ENCODE data around the gene SMAP2. TPM values are rescaled to one million over a fixed set of nuclear protein-coding genes. Genes with fewer than 3 reads are reported as not detected.
"Not testable (repeated sequence)": the region's sequence is repeated elsewhere in the genome, so short reads cannot be mapped to it uniquely, and the experiment has no call there.

Gene SMAP2
- polyA plus RNA-seq, 6 donors from 2014 or later = 480 to 946 (median 649) TPM

GRCh38 chr1:40387381-40388306 lies 14.1 kb downstream of the SMAP2 start:
- H3K9me3 Mint-ChIP-seq; ATAC-seq (ENCODE audit: low read depth in 2 of 2); DNase-seq; H3K27me3 Mint-ChIP-seq: not testable (repeated sequence)
- Mint-ChIP-seq H3K4me1 (peaks cover 66 to 93% (median 83%) of the 10 kb centered on the region in 3 donors), H3K4me3 (peak overlapping the region in 7 of 8 donors; percentile 69 to 91 (median 90)), H3K27ac (peak overlapping the region; percentile 91 to 100 (median 98)), H3K36me3 (peaks cover 32 to 34% of the 10 kb centered on the region in 2 donors)

DNA sequence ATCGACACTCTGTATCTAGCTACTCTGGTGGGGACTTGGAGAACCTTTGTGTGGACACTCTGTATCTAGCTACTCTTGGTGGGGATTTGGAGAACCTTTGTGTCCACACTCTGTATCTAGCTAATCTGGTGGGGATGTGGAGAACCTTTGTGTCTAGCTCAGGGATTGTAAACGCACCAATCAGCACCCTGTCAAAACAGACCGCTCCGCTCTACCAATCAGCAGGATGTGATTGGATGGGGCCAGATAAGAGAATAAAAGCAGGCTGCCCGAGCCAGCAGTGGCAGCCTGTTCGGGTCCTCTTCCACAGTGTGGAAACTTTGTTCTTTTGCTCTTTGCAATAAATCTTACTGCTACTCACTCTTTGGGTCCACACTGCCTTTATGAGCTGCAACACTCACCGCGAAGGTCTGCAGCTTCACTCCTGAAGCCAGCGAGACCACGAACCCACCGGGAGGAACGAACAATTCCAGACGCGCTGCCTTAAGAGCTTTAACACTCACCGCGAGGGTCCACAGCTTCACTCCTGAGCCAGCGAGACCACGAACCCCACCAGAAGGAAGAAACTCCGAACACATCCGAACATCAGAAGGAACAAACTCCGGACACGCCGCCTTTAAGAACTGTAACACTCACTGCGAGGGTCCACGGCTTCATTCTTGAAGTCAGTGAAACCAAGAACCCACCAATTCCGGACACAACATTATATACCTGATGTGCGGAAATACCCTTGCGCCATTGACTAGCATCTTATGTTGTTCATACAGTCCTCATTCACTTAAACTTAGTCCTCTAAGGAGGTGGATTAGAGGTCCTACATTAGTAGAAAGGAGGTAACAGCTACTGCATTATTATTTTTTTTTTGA lies 15.2 kb downstream of the SMAP2 start:
- not testable (repeated sequence) for H3K9me3 Mint-ChIP-seq; H3K27me3 Mint-ChIP-seq; ATAC-seq (ENCODE audit: low read depth in 2 of 2); DNase-seq
- Mint-ChIP-seq H3K36me3 (peaks cover 23 to 33% of the 10 kb centered on the region in 2 donors), H3K27ac (peak overlapping the region; percentile 91 to 98 (median 96)), H3K4me3 (peak overlapping the region; percentile 62 to 91 (median 84)), H3K4me1 (peaks cover 62 to 93% (median 81%) of the 10 kb centered on the region in 3 donors)

GRCh38 chr1:40389322-40389803 lies 15.8 kb downstream of the SMAP2 start:
- Mint-ChIP-seq H3K27me3 (no peaks in the 10 kb centered on the region), H3K9me3 (peaks cover 0 to 3% (median 0%) of the 10 kb centered on the region in 7 donors), H3K27ac (peak overlapping the region; percentile 91 to 98 (median 96)), H3K4me3 (peak overlapping the region; percentile 62 to 91 (median 84)), H3K36me3 (peaks cover 26 to 33% of the 10 kb centered on the region in 2 donors), H3K4me1 (peaks cover 59 to 93% (median 81%) of the 10 kb centered on the region in 3 donors)
- ATAC-seq (ENCODE audit: low read depth in 2 of 2) (no peak), DNase-seq (no peak)

GRCh38 chr1:40389871-40390560 lies 16.5 kb downstream of the SMAP2 start:
- peak overlapping the region; percentile 7 to 91 (median 78) for H3K4me3 Mint-ChIP-seq
- no peak for ATAC-seq (ENCODE audit: low read depth in 2 of 2)
- peaks cover 26 to 40% of the 10 kb centered on the region in 2 donors for H3K36me3 Mint-ChIP-seq
- H3K9me3 Mint-ChIP-seq = peaks cover 0 to 3% (median 0%) of the 10 kb centered on the region in 7 donors
- H3K27me3 Mint-ChIP-seq = no peaks in the 10 kb centered on the region
- DNase-seq = no peak
- H3K4me1 Mint-ChIP-seq = peaks cover 60 to 93% (median 81%) of the 10 kb centered on the region in 3 donors
- H3K27ac Mint-ChIP-seq = peak overlapping the region; percentile 94 to 98 (median 96)

DNA sequence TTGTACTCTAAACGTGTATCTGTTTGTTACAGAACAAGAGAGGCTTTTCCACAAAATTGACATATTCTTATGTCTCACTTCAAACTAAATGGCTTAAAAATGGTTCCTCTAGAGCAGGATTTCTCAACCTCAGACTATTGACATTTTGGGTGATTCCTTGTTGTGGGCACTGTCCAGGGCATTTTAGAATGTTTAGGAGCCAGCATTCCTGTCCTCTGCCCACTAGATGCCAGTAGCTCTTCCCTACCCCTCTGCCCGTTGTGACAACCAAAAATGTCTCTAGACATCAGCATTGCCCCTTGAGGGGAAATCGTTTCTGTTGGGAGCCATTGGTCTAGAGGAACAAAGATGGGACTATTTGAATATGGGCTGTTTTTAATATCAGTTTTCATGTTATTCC lies 17.3 kb downstream of the SMAP2 start:
- no peak for ATAC-seq (ENCODE audit: low read depth in 2 of 2)
- Mint-ChIP-seq H3K4me3 (peak overlapping the region; percentile 38 to 94 (median 71)), H3K9me3 (peaks cover 0 to 3% (median 0%) of the 10 kb centered on the region in 7 donors), H3K27me3 (no peaks in the 10 kb centered on the region), H3K4me1 (peaks cover 65 to 94% (median 81%) of the 10 kb centered on the region in 3 donors), H3K36me3 (peaks cover 29 to 41% of the 10 kb centered on the region in 2 donors), H3K27ac (peak overlapping the region; percentile 94 to 98 (median 96))
- no peak for DNase-seq

GRCh38 chr1:40391688-40392145 lies 18.2 kb downstream of the SMAP2 start:
- no peaks in the 10 kb centered on the region for H3K27me3 Mint-ChIP-seq
- H3K9me3 Mint-ChIP-seq = peaks cover 0 to 3% (median 0%) of the 10 kb centered on the region in 7 donors
- DNase-seq (peak; percentile 30), ATAC-seq (ENCODE audit: low read depth in 2 of 2) (peak; percentile 40 to 48)
- peak overlapping the region; percentile 33 to 94 (median 72) for H3K4me3 Mint-ChIP-seq
- H3K27ac Mint-ChIP-seq = peak overlapping the region; percentile 94 to 98 (median 96)
- H3K36me3 Mint-ChIP-seq = peaks cover 30 to 38% of the 10 kb centered on the region in 2 donors
- H3K4me1 Mint-ChIP-seq = peaks cover 69 to 95% (median 84%) of the 10 kb centered on the region in 3 donors

DNA sequence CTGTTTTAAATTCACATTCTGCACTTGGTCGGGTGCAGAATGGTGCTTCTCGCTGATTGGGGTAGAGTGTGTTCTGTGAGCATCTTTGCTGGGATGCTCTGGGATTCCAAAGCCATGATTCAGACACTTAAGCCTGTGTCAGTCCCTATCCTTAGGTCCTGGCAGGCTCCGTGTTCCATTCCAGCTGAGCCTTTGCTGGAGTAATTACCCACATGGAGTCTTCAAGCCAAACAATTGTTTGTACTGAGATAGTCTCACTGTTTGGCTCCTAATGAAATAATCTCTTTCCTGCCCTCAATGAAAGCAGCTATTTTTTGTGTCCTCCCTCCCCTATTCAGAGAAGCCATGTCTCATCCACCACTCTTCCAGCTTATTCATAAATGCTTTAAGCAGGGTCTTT lies 18.7 kb downstream of the SMAP2 start:
- peak overlapping the region; percentile 33 to 94 (median 72) for H3K4me3 Mint-ChIP-seq
- H3K27me3 Mint-ChIP-seq = no peaks in the 10 kb centered on the region
- H3K4me1 Mint-ChIP-seq = peaks cover 72 to 95% (median 89%) of the 10 kb centered on the region in 3 donors
- peaks cover 0 to 3% (median 0%) of the 10 kb centered on the region in 7 donors for H3K9me3 Mint-ChIP-seq
- peaks cover 30 to 43% of the 10 kb centered on the region in 2 donors for H3K36me3 Mint-ChIP-seq
- DNase-seq = no peak
- peak overlapping the region; percentile 94 to 98 (median 96) for H3K27ac Mint-ChIP-seq
- ATAC-seq (ENCODE audit: low read depth in 2 of 2) = no peak

DNA sequence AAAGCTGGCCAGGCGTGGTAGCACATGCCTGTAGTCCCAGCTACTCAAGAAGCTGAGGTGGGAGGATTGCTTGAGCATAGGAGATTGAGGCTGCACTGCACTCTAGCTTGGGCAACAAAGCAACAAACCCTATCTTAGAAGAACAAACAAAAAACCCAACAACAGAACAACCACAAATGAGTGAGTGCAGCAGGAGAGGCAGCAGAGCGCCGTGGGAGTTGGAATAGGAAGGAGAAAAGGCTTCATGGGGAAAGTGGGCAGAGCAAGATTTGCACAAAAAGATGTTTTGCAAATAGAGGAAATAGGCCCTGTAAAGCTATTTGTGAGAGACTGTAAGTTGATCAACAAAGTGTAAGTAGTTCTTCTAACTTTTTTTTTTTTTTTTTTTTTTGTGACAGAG lies 19.6 kb downstream of the SMAP2 start:
- ATAC-seq (ENCODE audit: low read depth in 2 of 2) = peak; percentile 51 to 56
- peak; percentile 57 for DNase-seq
- Mint-ChIP-seq H3K36me3 (peaks cover 30 to 44% of the 10 kb centered on the region in 2 donors), H3K27me3 (no peaks in the 10 kb centered on the region), H3K4me1 (peaks cover 77 to 100% (median 94%) of the 10 kb centered on the region in 3 donors), H3K27ac (peak overlapping the region; percentile 93 to 98 (median 94)), H3K9me3 (peaks cover 0 to 3% (median 0%) of the 10 kb centered on the region in 7 donors), H3K4me3 (peak overlapping the region; percentile 46 to 94 (median 68))

- DNase-seq (no peak), ATAC-seq (ENCODE audit: low read depth in 2 of 2) (peak; percentile 48 to 61)
- H3K27me3 Mint-ChIP-seq = no peaks in the 10 kb centered on the region
- peak overlapping the region; percentile 93 to 98 (median 94) for H3K27ac Mint-ChIP-seq
- H3K4me3 Mint-ChIP-seq = peak overlapping the region; percentile 62 to 94 (median 78)
- H3K9me3 Mint-ChIP-seq = no peaks in the 10 kb centered on the region
- peaks cover 17 to 35% of the 10 kb centered on the region in 2 donors for H3K36me3 Mint-ChIP-seq
- H3K4me1 Mint-ChIP-seq = peaks cover 71 to 97% (median 84%) of the 10 kb centered on the region in 3 donors
Observed at GRCh38 chr1:40394491-40395172, 21.1 kb downstream of the SMAP2 start.

DNA sequence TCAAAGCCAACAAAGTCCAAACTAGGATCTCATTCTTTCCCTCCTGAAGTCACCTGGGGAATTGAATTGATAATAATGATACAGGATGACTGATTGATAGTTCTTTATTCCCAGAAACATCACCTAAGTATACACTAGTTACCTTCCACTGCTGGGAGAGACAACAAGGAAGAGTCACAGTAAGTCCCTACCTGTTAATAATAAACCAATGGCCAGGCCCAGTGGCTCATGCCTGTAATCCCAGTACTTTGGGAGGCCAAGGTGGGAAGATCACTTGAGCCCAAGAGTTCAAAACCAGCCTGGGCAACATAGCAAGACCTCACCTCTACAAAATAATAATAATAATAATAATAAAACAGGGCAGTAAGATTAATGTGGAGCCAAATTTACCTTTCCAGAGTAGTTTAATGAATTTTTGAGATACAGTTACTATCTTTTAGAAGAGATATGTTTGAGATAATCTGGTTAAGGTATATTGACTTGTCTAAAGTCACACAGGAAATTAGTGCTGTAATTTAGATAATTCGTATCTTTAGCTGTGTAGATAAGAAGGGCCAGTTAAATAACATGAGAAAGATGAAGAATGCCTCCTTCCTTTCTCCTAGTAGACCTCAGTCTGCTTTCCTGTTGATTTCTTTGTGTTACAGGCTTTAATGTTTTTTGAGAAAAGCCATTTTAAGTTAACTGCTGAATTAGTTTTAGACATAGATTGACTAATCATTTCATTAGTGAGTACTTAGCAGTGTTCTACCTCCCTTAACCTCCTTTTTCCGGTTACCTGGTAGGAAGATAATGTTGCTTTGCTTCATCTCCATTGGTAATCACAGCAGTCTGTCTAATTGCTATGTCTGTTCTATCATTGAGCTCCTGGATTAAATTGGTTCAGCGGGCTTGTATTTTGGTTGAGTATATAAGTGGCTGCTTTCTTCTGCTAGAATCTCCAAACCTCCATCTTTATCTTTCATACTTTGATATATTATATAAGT lies 22.0 kb downstream of the SMAP2 start:
- Mint-ChIP-seq H3K27me3 (no peaks in the 10 kb centered on the region), H3K27ac (peak overlapping the region; percentile 93 to 98 (median 94)), H3K9me3 (no peaks in the 10 kb centered on the region), H3K4me1 (peaks cover 75 to 97% (median 84%) of the 10 kb centered on the region in 3 donors), H3K36me3 (peaks cover 23 to 38% of the 10 kb centered on the region in 2 donors), H3K4me3 (peak overlapping the region; percentile 62 to 94 (median 78))
- ATAC-seq (ENCODE audit: low read depth in 2 of 2) (no peak), DNase-seq (no peak)

- Mint-ChIP-seq H3K9me3 (no peaks in the 10 kb centered on the region), H3K4me3 (peak overlapping the region; percentile 4 to 73 (median 62))
- DNase-seq = no peak
Observed at GRCh38 chr1:40396420-40396819, 22.9 kb downstream of the SMAP2 start.

More at GRCh38 chr1:40396420-40396819, 22.9 kb downstream of the SMAP2 start:
- no peaks in the 10 kb centered on the region for H3K27me3 Mint-ChIP-seq
- peaks cover 26 to 42% of the 10 kb centered on the region in 2 donors for H3K36me3 Mint-ChIP-seq
- no peak for ATAC-seq (ENCODE audit: low read depth in 2 of 2)
- peaks cover 73 to 97% (median 81%) of the 10 kb centered on the region in 3 donors for H3K4me1 Mint-ChIP-seq
- peak overlapping the region; percentile 72 to 98 (median 84) for H3K27ac Mint-ChIP-seq
